IPS DF 4.7 (cell line): ENCODE results near the gene GGT1.
"Not testable (repeated sequence)": the region's sequence is repeated elsewhere in the genome, so short reads cannot be mapped to it uniquely, and the experiment has no call there.

ENCODE experiments used
- DNase-seq: peaks from one replicate; pipeline ENCODE4 v3.0.0-alpha.2; 2013; ENCODE audit warnings: low spot score; ENCODE audit errors: extremely low read depth

Gene GGT1

GRCh38 chr22:24634776-24635389, 31.9 kb downstream of the GGT1 start:
- DNase-seq: not testable (repeated sequence)

GRCh38 chr22:24636513-24636912, 33.5 kb downstream of the GGT1 start:
- DNase-seq: not testable (repeated sequence)

GRCh38 chr22:24642307-24642706, 39.3 kb downstream of the GGT1 start:
- not testable (repeated sequence) for DNase-seq

- DNase-seq: not testable (repeated sequence)
Measured at GRCh38 chr22:24644409-24644808, 41.4 kb downstream of the GGT1 start.

- DNase-seq: not testable (repeated sequence)
Measured at GRCh38 chr22:24645408-24646399, 42.7 kb downstream of the GGT1 start.

- not testable (repeated sequence) for DNase-seq
Measured at GRCh38 chr22:24646756-24647155, 43.8 kb downstream of the GGT1 start.

- DNase-seq: not testable (repeated sequence)
Measured at GRCh38 chr22:24649371-24649770, 46.4 kb downstream of the GGT1 start.

GRCh38 chr22:24650884-24651283, 47.9 kb downstream of the GGT1 start:
- not testable (repeated sequence) for DNase-seq

GRCh38 chr22:24665395-24665794, 62.4 kb downstream of the GGT1 start:
- not testable (repeated sequence) for DNase-seq

- DNase-seq: not testable (repeated sequence)
Measured at GRCh38 chr22:24667904-24668303, 64.9 kb downstream of the GGT1 start.

GRCh38 chr22:24672532-24672931, 69.5 kb downstream of the GGT1 start:
- not testable (repeated sequence) for DNase-seq
